ENCODE measurements around the gene TGFBI.

The TGFBI gene

GRCh38 chr5:136033234-136033633, 4.4 kb downstream of the TGFBI start:
- no peaks in the 10 kb centered on the region for H3K27me3 ChIP-seq (ENCODE audit: control insufficient read depth, low read length)
- no peak overlapping the region for H3K27ac ChIP-seq (ENCODE audit: low read depth, low read length)
- no peaks in the 10 kb centered on the region for H3K79me2 ChIP-seq (ENCODE audit: control insufficient read depth, low read length)
- no peaks in the 10 kb centered on the region for H4K20me1 ChIP-seq (ENCODE audit: control insufficient read depth, insufficient read depth, low read depth, low read length)
- TF ChIP-seq CTCF (IDR thresholded peaks at IDR 0.05; ENCODE audit: low read depth, low read length, poor library complexity, severe bottlenecking), result no peak
- no peak for TF ChIP-seq EZH2phosphoT487 (IDR thresholded peaks at IDR 0.05; ENCODE audit: borderline replicate concordance, low read length)
- no peaks in the 10 kb centered on the region for H3K9me3 ChIP-seq (ENCODE audit: control insufficient read depth, insufficient read depth, low read length)
- H3K4me1 ChIP-seq (ENCODE audit: control insufficient read depth, low read length), result peaks cover 48% of the 10 kb centered on the region
- H3K9me2 ChIP-seq (replicated peaks; ENCODE audit: control insufficient read depth, low read length), result no peaks in the 10 kb centered on the region
- no peak overlapping the region for H3K4me3 ChIP-seq (ENCODE audit: low read length)
- H3F3A ChIP-seq (ENCODE audit: control insufficient read depth, insufficient read depth), result 0 out of 2 replicates have a peak, but pooled peaks cover 3% of the 10 kb centered on the region
- no peak overlapping the region for H3K4me2 ChIP-seq (ENCODE audit: low read length)
- H3K36me3 ChIP-seq (ENCODE audit: control insufficient read depth, low read length), result no peaks in the 10 kb centered on the region

GRCh38 chr5:136033848-136034247, 5.1 kb downstream of the TGFBI start:
- Histone ChIP-seq H3K4me3 (ENCODE audit: low read length) (no peak overlapping the region), H3K36me3 (ENCODE audit: control insufficient read depth, low read length) (no peaks in the 10 kb centered on the region), H3K4me2 (ENCODE audit: low read length) (peak overlapping the region; percentile 44; the same call in 1 of the 2 replicates), H3K79me2 (ENCODE audit: control insufficient read depth, low read length) (no peaks in the 10 kb centered on the region), H3K27me3 (ENCODE audit: control insufficient read depth, low read length) (no peaks in the 10 kb centered on the region), H3K27ac (ENCODE audit: low read depth, low read length) (no peak overlapping the region), H3K9me2 (replicated peaks; ENCODE audit: control insufficient read depth, low read length) (no peaks in the 10 kb centered on the region), H4K20me1 (ENCODE audit: control insufficient read depth, insufficient read depth, low read depth, low read length) (no peaks in the 10 kb centered on the region), H3K4me1 (ENCODE audit: control insufficient read depth, low read length) (peaks cover 48% of the 10 kb centered on the region), H3K9me3 (ENCODE audit: control insufficient read depth, insufficient read depth, low read length) (no peaks in the 10 kb centered on the region), H3F3A (ENCODE audit: control insufficient read depth, insufficient read depth) (0 out of 2 replicates have a peak, but pooled peaks cover 3% of the 10 kb centered on the region)
- TF ChIP-seq EZH2phosphoT487 (IDR thresholded peaks at IDR 0.05; ENCODE audit: borderline replicate concordance, low read length), result no peak
- TF ChIP-seq CTCF (IDR thresholded peaks at IDR 0.05; ENCODE audit: low read depth, low read length, poor library complexity, severe bottlenecking), result no peak

- 0 out of 2 replicates have a peak, but pooled peaks cover 3% of the 10 kb centered on the region for H3F3A ChIP-seq (ENCODE audit: control insufficient read depth, insufficient read depth)
- H3K27me3 ChIP-seq (ENCODE audit: control insufficient read depth, low read length), result no peaks in the 10 kb centered on the region
- H3K4me3 ChIP-seq (ENCODE audit: low read length), result peak overlapping the region; percentile 11; the same call in 1 of the 2 replicates
- H3K27ac ChIP-seq (ENCODE audit: low read depth, low read length), result no peak overlapping the region
- no peaks in the 10 kb centered on the region for H3K36me3 ChIP-seq (ENCODE audit: control insufficient read depth, low read length)
- no peak for TF ChIP-seq CTCF (IDR thresholded peaks at IDR 0.05; ENCODE audit: low read depth, low read length, poor library complexity, severe bottlenecking)
- no peak for TF ChIP-seq EZH2phosphoT487 (IDR thresholded peaks at IDR 0.05; ENCODE audit: borderline replicate concordance, low read length)
- no peaks in the 10 kb centered on the region for H4K20me1 ChIP-seq (ENCODE audit: control insufficient read depth, insufficient read depth, low read depth, low read length)
- H3K79me2 ChIP-seq (ENCODE audit: control insufficient read depth, low read length), result no peaks in the 10 kb centered on the region
- H3K9me3 ChIP-seq (ENCODE audit: control insufficient read depth, insufficient read depth, low read length), result no peaks in the 10 kb centered on the region
- H3K9me2 ChIP-seq (replicated peaks; ENCODE audit: control insufficient read depth, low read length), result no peaks in the 10 kb centered on the region
- peak overlapping the region; percentile 44 for H3K4me2 ChIP-seq (ENCODE audit: low read length)
- H3K4me1 ChIP-seq (ENCODE audit: control insufficient read depth, low read length), result peaks cover 48% of the 10 kb centered on the region
Measured at GRCh38 chr5:136034492-136034891, 5.7 kb downstream of the TGFBI start.

Measured in DOHH2 (cell line).